ENCODE measurements around the gene SLC51B. TPM values are rescaled to one million over a fixed set of nuclear protein-coding genes. Genes with fewer than 3 reads are reported as not detected.

Gene SLC51B
- total RNA-seq, 1 donor from 2014 or later, result not detected

DNA sequence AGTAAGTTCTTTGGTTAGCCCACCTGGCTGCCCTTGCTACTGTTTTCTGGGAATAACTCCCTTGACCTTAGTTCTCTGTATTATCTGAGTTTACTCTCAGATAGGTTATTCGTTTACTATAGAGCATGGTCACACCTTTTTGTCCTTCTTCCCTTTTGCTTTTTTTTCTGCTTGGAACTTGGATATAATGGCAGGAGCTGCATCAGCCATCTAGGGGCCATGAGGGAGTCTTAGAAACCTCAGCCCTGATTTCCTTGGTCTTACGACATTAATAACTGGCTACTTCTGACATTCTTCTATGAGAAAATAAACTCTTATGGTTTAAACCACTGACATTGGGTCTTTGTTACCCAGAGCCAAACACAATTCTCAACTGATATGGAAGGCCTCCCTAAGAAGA lies 3.4 kb upstream of the SLC51B start:
- no peak for DNase-seq (ENCODE audit: low read depth in 2 of 2)

DNA sequence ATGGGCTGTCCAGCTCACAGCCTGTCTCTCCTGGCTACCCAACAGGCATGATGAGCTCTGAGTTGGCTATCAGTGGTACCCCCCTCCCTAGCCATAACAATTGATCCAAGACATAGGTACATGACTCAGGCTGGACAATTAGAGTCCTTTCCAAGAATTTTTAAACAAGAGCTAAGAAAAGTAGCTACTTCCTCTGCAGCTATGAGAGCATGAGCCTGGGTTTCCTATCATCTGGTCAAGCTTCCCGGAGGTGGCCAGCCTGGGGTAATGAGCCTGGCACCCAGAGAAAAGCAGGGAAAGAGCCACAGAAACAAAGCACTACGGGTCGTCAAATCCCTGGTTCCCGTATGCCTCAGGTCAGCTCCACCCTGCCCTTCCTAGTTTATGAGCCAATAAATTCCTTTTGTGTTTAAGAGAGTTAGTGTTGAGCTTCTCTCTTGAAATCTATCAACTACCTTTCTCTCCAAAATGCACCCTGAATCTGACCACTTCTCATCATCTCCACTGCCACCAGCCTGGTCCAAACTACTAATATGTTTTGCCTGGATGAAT lies 2.3 kb upstream of the SLC51B start:
- peak in 1 of 2 donors; percentile 28 for DNase-seq (ENCODE audit: low read depth in 2 of 2)

DNA sequence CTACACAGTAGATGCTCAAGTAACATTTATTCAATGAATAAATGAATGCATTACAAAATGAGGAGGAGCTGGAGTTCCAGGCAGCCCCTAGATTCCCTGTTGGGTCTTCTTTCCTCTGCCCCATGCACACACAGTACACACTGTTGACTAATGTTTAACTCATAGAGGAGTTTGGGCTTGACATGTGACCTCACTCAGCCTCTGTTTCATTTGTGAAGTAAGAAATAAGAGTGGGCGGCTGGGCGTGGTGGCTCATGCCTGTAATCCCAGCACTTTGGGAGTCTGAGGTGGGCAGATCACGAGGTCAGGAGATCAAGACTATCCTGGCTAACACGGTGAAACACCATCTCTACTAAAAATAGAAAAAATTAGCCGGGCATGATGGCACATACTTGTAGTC lies 969 bp upstream of the SLC51B start:
- peak in 1 of 2 donors; percentile 25 for DNase-seq (ENCODE audit: low read depth in 2 of 2)

DNA sequence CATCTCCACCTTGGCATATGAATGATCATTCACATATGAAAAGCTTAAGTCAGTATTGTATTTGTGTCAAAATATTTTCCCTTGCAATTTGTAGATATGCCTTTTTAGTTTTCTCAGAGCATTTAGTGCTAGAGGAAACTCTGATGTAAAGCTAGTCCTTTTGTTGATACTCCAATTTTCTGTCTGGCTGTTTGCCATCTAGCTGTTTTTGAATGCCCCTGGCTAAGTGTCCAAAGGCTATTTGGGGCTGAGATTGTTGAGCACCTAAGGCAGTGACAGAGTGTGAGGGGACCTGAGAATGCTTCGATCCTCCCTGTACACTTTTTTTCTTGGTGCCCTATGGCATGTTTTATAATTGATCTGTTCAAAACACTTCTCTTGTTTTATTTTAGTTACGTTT lies 3.1 kb downstream of the SLC51B start:
- DNase-seq (ENCODE audit: low read depth in 2 of 2), result no peak

DNA sequence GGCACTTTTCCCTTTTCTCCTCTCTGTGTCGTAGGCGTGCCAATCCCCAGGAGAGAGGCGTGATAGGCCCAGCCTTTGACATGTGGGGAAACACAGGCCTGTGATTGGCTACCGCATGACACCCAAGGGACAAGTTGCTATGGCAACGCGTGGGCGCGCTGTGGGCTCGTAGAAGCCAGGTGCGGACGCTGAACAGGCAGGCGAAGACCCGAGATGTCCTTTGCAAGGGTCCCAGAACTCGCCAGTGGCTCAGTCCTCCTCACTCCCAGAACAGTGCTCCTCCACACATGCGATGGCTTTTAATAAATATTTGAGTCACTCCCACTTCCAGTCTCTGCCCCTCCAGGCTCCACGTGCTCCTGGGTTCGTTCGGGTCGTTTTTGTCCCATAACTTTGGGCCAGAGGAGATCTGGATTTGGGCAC lies 4.2 kb downstream of the SLC51B start:
- DNase-seq (ENCODE audit: low read depth in 2 of 2), result peak; percentile 93 to 95

DNA sequence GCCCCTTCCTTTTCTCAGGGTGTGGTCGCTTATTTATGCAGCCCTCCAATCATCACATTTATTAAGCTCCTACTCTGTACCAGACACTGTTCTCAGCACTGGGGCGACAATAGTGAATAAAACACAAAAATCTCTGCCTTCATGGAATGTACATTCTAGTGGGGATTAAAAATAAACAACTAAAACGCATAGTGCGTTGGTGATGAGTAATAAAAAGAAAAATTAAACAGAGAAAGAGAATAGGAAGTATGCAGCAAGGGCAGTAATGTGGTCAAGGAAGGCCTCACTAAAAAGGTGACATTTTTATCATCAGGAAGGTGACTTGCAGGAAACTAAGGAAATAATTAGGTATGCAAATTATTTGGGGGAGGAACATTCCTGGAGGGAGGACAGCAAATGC lies 5.1 kb downstream of the SLC51B start:
- DNase-seq (ENCODE audit: low read depth in 2 of 2), result no peak

DNA sequence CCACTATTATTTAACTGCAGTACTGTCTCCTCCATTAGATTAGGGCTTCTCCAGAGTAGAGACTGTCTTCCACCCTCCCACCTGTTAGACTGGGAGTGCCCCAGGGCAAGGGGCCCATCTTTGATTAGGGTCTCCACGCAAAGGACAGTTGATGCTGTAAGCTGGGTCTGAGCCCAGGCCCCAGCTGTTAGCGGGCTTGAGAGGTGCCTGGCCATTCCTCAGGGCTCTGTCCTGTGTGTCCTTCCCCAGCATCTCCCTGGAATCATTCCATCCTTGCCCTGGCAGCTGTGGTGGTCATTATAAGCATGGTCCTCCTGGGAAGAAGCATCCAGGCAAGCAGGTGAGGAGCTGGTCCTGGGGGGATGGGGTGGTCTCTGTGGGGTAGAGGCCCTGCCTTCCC lies 6.1 kb downstream of the SLC51B start:
- no peak for DNase-seq (ENCODE audit: low read depth in 2 of 2)

DNA sequence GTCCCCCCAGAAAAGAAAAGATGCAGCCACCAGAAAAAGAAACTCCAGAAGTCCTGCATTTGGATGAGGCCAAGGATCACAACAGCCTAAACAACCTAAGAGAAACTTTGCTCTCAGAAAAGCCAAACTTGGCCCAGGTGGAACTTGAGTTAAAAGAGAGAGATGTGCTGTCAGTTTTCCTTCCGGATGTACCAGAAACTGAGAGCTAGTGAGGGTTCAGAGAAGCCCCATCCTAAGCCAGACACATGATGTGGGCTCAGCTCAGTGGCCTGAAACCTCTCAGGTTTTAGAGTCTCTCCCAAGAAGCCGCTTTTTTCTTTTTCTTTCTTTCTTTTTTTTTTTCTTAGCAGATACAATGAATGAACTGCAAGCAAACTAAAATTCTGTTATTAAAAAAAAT lies 7.8 kb downstream of the SLC51B start:
- no peak for DNase-seq (ENCODE audit: low read depth in 2 of 2)

DNA sequence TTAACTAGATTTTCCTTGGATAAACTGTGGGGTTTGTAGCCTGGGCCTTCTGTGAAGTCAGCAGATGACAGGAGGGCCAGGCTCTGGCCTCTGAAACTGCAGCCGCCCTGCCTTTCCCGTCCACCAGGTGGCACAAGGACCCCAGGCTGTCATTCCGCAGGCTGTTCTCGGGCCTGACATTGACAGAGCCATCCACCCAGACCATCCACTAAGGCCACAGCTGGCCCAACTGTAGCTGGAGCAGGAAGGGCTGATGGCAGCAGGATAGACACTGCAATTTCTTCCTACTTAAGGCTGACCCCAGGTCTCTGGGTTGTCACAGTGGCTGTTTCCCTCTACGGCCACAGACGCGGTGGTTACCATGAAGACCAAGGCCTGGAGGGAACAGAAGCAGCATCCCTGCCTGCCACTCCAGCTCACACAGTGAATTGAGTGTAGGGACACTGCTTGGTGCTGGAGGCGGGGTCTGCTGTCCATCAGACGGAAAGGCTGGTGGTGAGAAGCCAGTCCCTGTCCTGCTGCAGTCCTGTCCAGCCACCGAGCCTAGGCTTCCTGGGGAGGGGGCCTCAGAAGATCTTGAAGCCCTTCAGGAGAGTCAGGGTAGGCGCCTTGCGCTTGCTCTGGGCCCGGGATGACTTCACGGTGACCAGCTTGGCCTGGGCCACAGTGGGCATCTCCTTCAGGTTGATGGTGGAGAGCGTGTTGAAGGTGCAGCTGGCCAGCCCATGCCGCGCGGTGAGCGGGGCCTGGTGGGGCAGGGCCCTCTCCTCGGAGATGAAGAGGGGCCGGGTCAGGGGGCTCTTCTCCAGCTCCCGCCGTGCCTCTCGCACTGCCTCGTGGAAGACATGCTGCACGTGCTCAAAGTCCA lies 9.4 kb downstream of the SLC51B start:
- peak; percentile 72 to 85 for DNase-seq (ENCODE audit: low read depth in 2 of 2)

DNA sequence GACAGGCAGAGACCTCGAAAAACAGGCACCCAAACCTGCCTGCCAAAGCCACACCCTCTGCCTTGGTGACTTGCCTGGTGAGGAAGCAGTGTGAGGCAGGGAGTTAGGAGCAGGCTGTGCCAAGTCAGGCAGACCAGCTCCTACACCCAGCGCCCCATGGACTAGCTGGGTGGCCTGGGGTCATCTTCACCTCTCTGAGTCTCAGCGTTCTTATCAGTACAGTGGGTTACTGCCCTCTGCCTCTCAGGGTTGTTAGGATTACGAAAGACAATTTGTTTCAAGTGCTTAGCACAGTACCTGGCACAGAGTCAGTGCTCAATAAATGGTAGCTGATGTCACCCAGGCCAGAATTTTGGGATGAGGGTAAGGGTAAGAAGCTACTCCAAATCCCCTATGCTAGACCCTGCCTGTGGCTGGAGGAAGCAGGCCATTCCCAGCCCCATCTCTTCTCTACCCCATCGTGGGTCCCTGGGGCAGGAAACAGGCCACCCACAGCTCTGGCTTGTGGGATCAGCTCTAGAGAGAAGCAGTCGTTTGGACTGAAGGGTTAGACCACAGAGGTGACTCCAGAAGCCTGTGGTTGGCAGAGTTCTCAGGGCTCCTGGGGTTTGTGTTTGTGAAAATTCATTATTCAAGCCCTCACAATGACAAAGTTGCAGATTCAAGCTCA lies 10.1 kb downstream of the SLC51B start:
- DNase-seq (ENCODE audit: low read depth in 2 of 2), result no peak

DNA sequence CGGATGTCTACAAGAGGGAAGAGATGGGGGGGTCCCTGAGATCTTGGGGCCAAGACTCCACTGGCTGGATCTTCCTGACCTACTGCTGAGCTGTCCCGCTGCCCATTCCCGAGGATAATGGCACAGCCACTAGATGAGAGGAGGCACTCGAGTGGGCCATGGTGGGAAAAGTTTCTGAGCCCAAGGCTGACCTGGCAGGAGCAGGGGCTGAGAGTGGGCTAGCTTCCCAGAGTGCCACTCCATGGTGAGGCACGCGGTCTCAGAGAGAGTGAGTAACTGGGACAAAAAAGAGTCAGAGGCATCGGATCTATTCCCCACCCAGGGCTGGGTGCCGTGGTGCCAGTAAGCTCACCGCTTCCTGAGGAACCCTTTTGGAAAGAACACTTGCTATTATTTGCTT lies 10.9 kb downstream of the SLC51B start:
- no peak for DNase-seq (ENCODE audit: low read depth in 2 of 2)

DNA sequence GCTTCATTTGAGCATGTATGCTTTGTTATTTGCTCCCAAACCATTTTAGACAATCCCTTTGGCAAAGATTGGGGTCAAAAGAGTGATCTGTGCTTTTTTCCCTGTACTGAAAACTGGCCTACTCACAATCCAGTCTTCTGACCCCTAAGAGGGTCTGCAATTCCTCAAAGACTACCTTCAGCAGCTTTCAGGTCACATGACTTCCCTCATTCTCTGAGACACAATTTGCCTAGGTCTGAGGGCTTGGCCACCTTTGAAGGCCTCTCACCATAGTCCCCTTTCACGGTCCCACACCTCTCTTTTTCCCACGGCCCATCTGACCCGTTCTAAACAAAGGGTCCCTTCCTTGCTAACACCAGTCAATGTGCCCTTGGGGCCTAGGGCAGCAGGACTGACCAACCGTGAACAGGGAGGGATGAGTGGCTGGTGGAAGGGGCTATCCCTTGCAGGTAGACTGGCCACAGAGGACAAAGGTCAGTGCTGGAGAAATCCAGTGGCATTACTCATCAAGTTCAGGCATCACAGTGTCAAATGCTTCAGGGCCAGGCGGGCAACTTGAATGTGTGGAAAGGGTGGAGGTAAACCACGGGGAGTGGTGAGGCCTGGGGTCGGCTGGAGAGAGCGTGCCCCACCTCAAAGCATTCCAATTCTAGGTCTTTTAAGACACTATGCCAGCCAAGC lies 11.8 kb downstream of the SLC51B start:
- no peak for DNase-seq (ENCODE audit: low read depth in 2 of 2)

DNA sequence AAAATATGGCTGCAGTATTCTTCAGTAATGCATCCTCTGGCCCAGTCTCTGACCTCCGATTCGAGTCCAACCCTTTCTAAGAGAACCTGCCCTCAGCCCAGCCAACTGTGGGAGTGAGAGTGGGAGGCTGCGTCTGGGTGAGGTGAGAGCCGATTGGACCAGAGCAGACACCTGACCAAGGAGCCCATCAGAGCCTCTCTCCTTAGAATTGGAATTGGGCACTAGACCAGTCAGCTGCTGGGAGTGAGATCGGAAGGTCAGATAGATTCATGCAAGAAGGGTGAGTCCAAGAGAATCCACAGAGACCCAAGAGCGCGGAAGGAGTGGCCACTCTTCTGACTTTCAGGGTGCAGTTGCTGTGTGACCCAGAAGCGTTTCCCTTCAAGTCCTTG lies 12.4 kb downstream of the SLC51B start:
- DNase-seq (ENCODE audit: low read depth in 2 of 2), result no peak

DNA sequence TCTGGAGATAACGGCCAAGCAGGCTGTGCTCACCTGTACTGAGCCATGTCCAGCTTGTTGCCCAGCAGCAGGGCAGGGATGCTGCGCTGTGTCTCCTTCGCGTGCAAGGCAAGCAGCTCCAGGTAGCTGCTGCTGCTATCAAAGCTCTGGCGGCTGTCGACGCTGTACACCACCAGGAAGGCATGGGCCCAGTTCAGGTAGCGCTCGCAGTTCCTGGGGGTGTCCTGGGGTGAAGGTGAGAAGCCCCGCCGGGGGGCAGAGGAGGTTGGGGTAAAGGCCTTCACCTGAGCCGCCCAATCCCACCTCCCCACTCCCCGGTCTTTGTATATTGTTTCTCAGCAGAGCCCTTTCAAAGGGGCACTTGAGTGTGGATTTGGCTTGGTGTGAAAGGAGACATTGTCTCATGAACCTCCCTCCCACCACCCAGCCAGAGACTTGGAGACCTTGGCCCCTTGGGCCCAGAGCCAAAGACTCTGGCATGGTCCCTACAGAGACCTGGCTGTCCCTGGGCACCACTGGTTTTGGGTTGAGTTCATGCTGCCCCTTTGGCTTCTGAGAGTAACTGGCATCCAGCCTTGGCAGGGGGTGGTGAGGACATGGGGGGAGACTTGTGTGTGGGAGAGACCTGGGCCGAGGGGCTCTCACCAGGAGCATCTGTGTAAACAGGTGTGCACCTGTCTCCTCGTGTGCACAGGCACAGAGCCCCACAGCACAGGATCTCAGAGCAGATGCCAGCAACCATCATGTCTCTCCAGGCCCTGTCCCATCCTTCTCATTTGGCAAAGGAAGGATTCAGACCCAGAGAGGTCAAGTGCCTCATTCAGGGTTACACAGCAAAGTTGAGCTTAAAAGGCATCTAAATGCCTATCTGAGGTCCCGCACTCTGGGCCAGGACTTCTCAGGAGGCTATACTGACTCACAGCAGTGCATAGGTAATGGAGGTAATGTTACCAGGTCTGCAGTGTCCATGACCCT lies 13.5 kb downstream of the SLC51B start:
- DNase-seq (ENCODE audit: low read depth in 2 of 2), result no peak

DNA sequence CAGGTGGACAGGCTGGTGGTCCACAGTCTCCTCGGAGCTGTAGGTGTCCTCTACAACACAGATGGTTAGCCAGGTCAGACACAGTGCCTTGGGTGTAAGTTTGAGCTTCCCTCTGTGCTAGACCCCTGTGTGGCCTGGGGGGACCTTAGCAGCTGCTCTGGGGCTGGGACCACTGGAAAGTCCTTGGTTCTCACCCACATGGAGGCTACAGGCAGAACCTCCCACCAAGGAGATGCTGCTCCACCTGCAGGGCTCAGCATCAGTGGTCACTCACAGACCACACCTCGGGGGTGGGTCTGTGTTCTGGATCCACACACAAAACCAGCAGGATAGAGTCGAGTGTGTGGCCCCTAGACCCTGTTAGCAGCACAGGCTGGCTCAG lies 14.2 kb downstream of the SLC51B start:
- DNase-seq (ENCODE audit: low read depth in 2 of 2), result no peak

DNA sequence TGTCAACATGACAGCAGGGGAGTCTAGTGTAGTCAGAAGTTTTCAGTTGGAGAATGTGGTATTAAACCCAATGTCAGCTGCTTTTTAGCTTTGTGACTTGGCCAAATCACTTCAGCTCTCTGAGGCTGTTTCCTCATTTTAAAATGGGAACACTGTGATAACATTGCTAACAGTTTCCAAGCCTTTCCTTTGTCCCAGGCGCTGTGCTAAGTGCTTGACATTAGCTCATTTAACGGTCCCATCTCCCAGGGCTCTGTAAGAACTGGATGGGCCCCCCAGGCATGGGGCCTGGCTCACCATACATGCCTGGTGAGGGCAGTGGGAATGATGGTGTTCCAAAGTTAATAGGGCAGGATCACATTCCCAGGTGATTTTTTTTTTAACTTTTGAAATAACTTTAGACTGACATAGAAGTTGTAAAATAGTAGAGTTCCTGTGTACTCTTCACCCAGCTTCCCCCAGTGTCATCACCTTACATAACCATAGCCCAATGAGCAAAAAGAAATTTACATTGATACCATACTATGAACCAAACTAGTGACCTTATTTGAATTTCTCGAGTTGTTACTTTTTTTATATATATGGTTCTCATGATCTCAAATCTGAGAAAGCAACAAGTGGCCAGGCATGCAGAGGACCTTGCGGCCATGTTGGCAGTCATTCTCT lies 14.9 kb downstream of the SLC51B start:
- no peak for DNase-seq (ENCODE audit: low read depth in 2 of 2)

DNA sequence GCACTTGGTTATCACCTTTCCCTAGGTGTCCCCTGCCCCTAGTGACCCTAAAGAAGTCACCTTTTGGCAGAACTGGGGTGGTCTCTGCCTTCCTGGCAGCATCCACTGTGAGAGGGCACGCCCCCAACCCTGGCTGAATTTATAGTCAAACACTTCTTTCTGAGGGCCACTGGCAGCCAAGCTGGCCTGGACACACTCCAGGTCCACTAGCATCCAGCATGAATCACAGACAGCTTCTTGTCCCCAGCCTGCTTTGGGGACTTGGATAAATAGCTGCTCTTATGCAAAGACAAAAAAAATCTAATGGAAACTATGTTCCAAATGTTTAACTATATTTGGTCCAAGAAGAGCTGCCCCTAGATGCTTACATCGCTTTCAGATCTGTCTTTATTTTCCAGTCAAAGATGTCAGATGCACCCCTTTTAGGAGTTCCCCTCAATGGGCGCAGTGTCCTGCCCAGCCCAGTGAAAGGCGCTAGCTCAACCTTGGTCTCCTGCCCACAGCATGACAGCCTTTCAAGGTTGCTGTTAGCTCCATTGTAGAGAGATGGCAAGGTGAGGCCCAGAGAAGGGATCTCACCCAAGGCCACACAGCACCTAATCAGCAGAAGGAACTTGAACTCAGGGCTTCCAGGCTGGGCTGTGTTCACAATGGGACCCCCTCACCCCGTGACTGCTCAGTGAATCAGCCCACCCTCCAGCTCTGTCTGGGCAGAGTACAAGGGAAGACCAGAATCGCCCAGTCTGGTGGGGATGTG lies 15.6 kb downstream of the SLC51B start:
- DNase-seq (ENCODE audit: low read depth in 2 of 2), result no peak

DNA sequence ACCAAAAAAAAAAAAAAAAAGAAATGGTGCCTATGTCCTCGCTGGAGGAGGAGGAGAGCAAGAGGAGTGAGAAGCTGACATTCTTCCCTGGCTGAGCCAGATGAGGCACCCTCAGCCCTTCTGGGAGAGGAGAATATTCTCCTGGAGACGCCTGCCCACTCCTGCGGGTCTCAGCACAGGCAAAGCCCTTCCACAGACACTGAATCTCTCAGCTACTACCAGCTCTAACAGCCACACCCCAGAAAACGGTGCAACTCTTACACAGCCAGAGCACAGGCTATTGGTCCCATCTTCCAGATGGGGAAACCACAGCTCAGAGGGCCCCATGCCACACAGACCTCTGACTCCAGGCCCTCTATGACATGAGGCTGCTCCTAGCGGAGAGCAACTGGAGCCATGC lies 16.9 kb downstream of the SLC51B start:
- DNase-seq (ENCODE audit: low read depth in 2 of 2), result no peak

DNA sequence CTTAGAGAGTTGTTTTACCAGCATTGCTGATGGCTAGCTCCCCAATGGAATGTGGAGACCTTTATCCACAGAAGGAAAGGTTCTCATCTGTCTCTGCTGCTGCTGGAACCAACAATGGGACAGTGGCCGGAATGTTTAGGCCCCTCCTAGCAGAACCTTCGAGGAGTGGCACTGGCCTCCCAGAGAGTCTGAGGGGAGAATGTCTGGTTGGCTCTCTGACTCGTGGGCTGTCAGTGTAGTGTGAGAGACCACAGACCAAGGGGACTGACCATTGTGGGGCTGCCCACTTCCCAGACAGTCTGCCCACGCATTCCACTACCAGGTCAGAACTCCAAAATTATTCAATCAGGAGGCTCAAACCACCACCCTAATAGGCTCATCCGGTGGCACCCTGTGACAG lies 17.5 kb downstream of the SLC51B start:
- DNase-seq (ENCODE audit: low read depth in 2 of 2), result no peak
